RWPE1 (cell line): ENCODE results near the gene EMP1.

ENCODE experiments used
- CTCF ChIA-PET: fragments of 350-600 bp; sonication (Branson Sonifier 250); formaldehyde crosslinking; extraction: SDS; loops from one replicate; lab custom pipeline; 2021; lab: Yijun Ruan, JAX
- POLR2A ChIA-PET: fragments of 400-600 bp; formaldehyde crosslinking; extraction: SDS; loops from one replicate; lab custom pipeline; 2020; ENCODE audit warnings: antibody characterized with exemption; ENCODE audit not compliant: low non-redundant PET; lab: Yijun Ruan, JAX
- DNase-seq: peaks from one replicate; pipeline ENCODE4 v3.0.0; 2012; ENCODE audit warnings: low spot score
- H3K27ac ChIP-seq: fragments of 450-650 bp; 2 replicates; pipeline ENCODE4 v1.5.1; 2017
- TF ChIP-seq, protein P1 (sequence below): fragments of 450-650 bp; conservative IDR thresholded peaks from 2 replicates; pipeline ENCODE4 v1.5.1; 2017; ENCODE audit warnings: low read depth, mild to moderate bottlenecking

The EMP1 gene

DNA sequence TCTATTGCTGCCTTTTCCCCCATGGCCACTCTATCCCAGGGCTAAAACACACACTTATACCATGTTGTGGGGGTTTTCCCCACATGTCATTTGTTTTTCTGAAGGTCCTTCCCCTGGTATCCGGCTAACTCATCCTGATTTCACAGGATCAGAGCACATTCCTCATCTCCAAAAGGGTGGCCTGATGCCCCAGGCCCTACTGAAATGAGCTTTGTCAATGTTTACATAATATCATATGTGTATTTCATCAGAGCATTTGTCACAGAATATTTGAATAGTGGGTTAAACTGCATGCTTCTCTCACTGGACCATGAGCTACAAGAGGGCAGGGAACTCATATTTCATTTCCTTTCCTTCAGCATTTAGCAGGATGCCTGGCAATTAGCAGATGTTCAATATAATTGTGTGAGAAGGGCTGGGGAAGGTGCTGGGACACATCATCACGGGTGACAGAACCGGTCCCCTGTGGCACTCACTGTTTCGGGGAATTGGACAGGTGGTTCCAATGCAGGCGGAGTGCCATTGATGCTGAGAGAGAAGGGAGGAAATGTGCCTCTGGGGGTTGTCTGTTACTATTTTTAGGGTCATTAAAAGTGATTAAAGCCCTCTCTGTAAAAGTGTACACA lies 26.8 kb downstream of the EMP1 start:
- CTCF ChIA-PET: interaction anchor here (0.7 kb wide), 1 partner anchor 113 kb away, joined by 3 read pairs; no protein-coding TSS in a partner anchor

DNA sequence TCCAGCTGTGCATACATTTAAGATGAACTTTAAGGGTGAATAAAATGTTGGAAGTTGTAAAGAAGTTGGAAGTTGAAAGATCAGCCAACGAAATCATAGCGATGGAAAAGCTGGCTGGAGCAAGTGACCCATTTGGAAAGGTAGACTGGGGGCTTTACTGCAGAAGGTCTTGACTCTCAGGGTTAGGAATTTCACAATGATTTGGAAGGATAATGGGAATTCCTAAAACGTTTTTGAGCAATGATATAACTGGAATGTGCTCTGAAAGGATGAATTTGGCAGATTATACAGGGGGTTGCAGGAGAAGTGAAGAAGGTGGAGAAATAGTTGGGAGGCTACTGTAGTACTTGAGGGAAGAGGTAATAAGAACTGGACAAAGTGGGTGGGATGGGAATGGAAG lies 27.4 kb downstream of the EMP1 start:
- POLR2A ChIA-PET: no interaction called here
- H3K27ac ChIP-seq: no peak overlapping the region
- DNase-seq: no peak
- TF ChIP-seq, protein P1, sequence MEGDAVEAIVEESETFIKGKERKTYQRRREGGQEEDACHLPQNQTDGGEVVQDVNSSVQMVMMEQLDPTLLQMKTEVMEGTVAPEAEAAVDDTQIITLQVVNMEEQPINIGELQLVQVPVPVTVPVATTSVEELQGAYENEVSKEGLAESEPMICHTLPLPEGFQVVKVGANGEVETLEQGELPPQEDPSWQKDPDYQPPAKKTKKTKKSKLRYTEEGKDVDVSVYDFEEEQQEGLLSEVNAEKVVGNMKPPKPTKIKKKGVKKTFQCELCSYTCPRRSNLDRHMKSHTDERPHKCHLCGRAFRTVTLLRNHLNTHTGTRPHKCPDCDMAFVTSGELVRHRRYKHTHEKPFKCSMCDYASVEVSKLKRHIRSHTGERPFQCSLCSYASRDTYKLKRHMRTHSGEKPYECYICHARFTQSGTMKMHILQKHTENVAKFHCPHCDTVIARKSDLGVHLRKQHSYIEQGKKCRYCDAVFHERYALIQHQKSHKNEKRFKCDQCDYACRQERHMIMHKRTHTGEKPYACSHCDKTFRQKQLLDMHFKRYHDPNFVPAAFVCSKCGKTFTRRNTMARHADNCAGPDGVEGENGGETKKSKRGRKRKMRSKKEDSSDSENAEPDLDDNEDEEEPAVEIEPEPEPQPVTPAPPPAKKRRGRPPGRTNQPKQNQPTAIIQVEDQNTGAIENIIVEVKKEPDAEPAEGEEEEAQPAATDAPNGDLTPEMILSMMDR: no peak
- CTCF ChIA-PET: no interaction called here

More for the DNA sequence above, 26.8 kb downstream of the EMP1 start:
- peak; percentile 89 for DNase-seq
- POLR2A ChIA-PET: no interaction called here
- peak overlapping the region; percentile 77 for H3K27ac ChIP-seq
- TF ChIP-seq, protein P1: no peak

GRCh38 chr12:13227191-13227590 lies 30.7 kb downstream of the EMP1 start:
- ChIA-PET POLR2A (no interaction called here), CTCF (interaction anchor here (0.7 to 1.0 kb wide), 2 partner anchors 15 to 102 kb away, joined by 3 to 8 read pairs; no protein-coding TSS in a partner anchor)
- DNase-seq: no peak
- TF ChIP-seq, protein P1: no peak
- H3K27ac ChIP-seq: no peak overlapping the region

- TF ChIP-seq, protein P1: no peak
- no peak for DNase-seq
- POLR2A ChIA-PET: no interaction called here
- CTCF ChIA-PET: no interaction called here
- no peak overlapping the region for H3K27ac ChIP-seq
Observed at GRCh38 chr12:13228579-13228978, 32.1 kb downstream of the EMP1 start.

DNA sequence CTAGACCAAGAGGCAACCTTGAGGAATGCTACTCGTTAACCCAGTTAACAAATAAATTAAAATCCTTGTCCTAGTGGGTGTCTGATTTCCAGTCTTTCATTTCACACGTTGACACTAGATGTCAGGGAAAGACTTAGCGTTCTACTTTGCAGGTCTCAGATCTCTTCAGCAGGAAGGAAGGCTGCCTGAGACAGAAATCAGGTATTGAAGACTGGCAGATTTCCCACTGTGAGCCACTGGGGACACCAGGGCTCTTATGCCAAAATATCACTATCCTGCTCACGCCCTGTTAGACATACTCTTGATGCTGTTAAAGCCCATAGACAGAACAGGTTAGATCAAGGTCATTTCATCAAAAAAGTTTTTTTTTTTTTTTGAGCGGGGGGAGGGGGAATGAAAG lies 33.0 kb downstream of the EMP1 start:
- TF ChIP-seq, protein P1: no peak
- CTCF ChIA-PET: no interaction called here
- H3K27ac ChIP-seq: no peak overlapping the region
- POLR2A ChIA-PET: no interaction called here
- no peak for DNase-seq

- TF ChIP-seq, protein P1: no peak
- H3K27ac ChIP-seq: no peak overlapping the region
- ChIA-PET POLR2A (no interaction called here), CTCF (no interaction called here)
- DNase-seq: no peak
Observed at GRCh38 chr12:13230500-13230899, 34.0 kb downstream of the EMP1 start.
